NCI-H1436 (cell line): ENCODE results near the gene PARVG.

ENCODE experiments used
- DNase-seq: peaks from one replicate; lab custom pipeline; 2025; lab: John Stamatoyannopoulos, UW

PARVG gene

GRCh38 chr22:44179989-44180705, 578 bp upstream of the PARVG start:
- no peak for DNase-seq

- DNase-seq: no peak
These were observed 547 bp downstream of the PARVG start for GRCh38 chr22:44181033-44181911.

- DNase-seq: no peak
These were observed 1.3 kb downstream of the PARVG start for GRCh38 chr22:44181912-44182587.

GRCh38 chr22:44182588-44183286, 2.0 kb downstream of the PARVG start:
- DNase-seq: no peak

GRCh38 chr22:44183287-44183588, 2.5 kb downstream of the PARVG start:
- no peak for DNase-seq

GRCh38 chr22:44184006-44184405, 3.3 kb downstream of the PARVG start:
- no peak for DNase-seq

GRCh38 chr22:44185237-44186120, 4.8 kb downstream of the PARVG start:
- DNase-seq: no peak

GRCh38 chr22:44186121-44186510, 5.4 kb downstream of the PARVG start:
- no peak for DNase-seq

GRCh38 chr22:44186737-44187136, 6.0 kb downstream of the PARVG start:
- no peak for DNase-seq

GRCh38 chr22:44187652-44188230, 7.0 kb downstream of the PARVG start:
- DNase-seq: no peak

GRCh38 chr22:44188316-44188715, 7.6 kb downstream of the PARVG start:
- no peak for DNase-seq

- DNase-seq: no peak
These were observed 8.4 kb downstream of the PARVG start for GRCh38 chr22:44188986-44189630.

GRCh38 chr22:44190381-44190976, 9.8 kb downstream of the PARVG start:
- DNase-seq: no peak

- no peak for DNase-seq
These were observed 10.3 kb downstream of the PARVG start for GRCh38 chr22:44191036-44191454.

- no peak for DNase-seq
These were observed 11.5 kb downstream of the PARVG start for GRCh38 chr22:44192098-44192815.

- DNase-seq: no peak
These were observed 12.2 kb downstream of the PARVG start for GRCh38 chr22:44192816-44193534.

GRCh38 chr22:44193535-44193891, 12.8 kb downstream of the PARVG start:
- DNase-seq: no peak

- no peak for DNase-seq
These were observed 13.8 kb downstream of the PARVG start for GRCh38 chr22:44194569-44194968.
